Hypothalamus (tissue), 51 donors: ENCODE measurements around the gene ANKRD17.
"Not testable (repeated sequence)": the region's sequence is repeated elsewhere in the genome, so short reads cannot be mapped to it uniquely, and the experiment has no call there.

Experiments used
- DNase-seq, 51 donors: peaks; one replicate each; lab custom pipeline; 2025; lab: John Stamatoyannopoulos, UW

The ANKRD17 gene

DNA sequence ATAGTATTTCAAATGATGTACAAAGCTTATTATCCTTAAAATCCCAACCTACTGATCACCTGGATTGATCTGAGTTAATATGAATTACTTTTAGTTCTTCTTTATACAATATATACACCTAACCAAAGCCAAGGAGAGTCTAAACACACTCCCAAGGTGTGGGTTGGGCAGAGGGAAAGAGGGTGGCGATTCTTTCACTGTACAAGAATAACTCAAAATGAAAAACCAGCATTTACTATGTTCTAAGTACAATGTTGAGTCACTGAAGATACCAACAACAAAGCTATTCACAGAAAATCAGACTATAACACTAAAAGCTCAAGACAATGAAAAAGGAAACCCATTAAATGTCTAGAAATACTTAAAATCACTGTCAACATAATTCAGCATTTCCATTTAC lies 46.6 kb downstream of the ANKRD17 start:
- DNase-seq = no peak

GRCh38 chr4:73208376-73208775 lies 50.2 kb downstream of the ANKRD17 start:
- no peak for DNase-seq

DNA sequence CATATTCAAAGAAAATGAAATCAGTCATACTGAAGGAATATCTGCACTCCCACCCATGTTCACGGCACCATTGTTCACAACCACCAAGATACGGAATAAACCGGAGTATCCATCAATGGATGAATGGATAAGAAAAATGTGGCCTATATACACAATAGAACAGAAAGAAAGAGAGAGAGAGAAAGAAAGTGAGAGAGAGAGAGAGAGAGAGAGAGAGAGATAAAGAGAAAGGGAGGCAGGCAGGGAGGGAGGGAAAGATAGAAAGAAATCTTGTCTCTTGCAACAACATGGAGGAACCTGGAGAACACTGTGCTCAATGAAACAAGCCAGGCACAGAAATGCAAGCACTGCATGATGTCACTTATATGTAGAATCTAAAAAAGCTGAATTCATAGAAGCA lies 52.4 kb downstream of the ANKRD17 start:
- DNase-seq = no peak

- no peak for DNase-seq
Observed at GRCh38 chr4:73205482-73205881, 53.1 kb downstream of the ANKRD17 start.

GRCh38 chr4:73203976-73204375 lies 54.6 kb downstream of the ANKRD17 start:
- not testable (repeated sequence) for DNase-seq

DNA sequence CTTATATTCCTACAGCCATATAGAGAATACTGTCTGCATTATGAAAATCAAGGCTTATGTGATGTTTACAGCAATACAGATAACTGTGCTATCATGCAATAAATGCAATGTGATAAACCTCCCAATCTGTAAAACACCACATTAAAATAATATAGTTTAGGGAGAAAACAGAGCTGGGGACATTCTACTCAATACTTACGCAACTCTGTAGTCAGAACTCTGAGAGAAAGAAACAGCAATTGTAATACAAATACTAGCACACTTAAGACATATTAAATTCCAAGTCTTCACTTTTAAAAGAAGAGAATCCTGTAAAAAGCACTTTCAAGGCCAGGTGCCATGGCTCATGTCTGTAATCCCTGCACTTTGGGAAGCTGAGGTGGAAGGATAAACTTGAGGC lies 61.4 kb downstream of the ANKRD17 start:
- DNase-seq = no peak

GRCh38 chr4:73194064-73194463 lies 64.5 kb downstream of the ANKRD17 start:
- no peak for DNase-seq

DNA sequence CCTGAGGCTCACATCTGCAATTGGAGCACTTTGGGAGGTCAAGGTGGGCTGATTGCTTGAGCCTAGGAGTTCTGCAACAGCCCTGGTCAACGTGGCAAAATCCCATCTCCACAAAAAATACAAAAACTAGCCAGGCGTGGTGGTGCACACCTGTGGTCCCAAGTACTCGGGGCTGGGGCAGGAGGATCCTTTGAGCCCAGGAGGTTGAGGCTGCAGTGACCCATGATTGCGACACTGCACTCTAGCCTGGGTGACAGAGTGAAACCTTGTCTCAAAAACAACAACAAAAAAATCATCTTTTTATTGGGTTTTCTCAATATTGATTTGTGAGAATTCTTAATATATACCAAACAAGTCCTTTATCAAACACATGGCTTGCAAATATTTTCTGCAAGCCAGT lies 64.9 kb downstream of the ANKRD17 start:
- DNase-seq = no peak

DNA sequence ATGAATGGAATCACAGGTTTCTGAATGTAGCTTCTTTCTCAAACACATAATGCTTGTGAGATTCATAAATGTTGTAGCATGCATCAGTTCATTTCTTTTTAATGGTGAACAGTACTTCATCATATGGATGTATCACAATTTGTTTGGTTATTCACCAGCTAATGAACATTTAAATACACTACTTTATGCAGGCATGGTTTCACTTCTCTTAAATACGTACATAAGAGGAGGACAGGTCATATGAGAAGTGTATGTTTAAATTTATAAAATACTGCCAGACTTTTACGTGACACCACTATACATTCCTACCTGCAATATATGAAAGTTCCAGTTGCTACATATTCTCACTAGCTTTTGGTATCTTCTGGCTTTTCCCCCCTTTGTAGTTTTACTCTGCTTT lies 65.4 kb downstream of the ANKRD17 start:
- no peak for DNase-seq

GRCh38 chr4:73189274-73189810 lies 69.3 kb downstream of the ANKRD17 start:
- DNase-seq = no peak

- DNase-seq = no peak
Observed at GRCh38 chr4:73187325-73187724, 71.3 kb downstream of the ANKRD17 start.

GRCh38 chr4:73185903-73186302 lies 72.7 kb downstream of the ANKRD17 start:
- no peak for DNase-seq

- no peak for DNase-seq
Observed at GRCh38 chr4:73181231-73181630, 77.4 kb downstream of the ANKRD17 start.

DNA sequence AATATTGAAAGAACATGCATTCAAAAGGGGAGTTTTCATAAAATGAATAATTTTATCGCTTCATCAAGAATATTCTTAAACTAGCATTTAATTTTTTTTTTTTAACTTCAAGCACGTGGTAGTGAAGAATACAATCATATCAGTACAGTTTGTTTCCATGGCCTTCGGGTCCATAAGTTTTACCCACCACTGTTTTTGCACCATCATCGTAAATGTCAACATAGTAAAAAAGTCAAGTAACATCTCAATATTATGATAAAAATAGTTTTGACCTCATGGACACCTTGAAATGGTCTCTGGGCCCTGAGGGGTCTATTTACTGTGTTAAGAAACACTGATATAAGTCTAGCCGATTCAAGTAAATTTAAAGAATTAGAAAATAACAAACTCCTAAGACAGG lies 80.2 kb downstream of the ANKRD17 start:
- no peak for DNase-seq

- no peak for DNase-seq
Observed at GRCh38 chr4:73172161-73172560, 86.4 kb downstream of the ANKRD17 start.

DNA sequence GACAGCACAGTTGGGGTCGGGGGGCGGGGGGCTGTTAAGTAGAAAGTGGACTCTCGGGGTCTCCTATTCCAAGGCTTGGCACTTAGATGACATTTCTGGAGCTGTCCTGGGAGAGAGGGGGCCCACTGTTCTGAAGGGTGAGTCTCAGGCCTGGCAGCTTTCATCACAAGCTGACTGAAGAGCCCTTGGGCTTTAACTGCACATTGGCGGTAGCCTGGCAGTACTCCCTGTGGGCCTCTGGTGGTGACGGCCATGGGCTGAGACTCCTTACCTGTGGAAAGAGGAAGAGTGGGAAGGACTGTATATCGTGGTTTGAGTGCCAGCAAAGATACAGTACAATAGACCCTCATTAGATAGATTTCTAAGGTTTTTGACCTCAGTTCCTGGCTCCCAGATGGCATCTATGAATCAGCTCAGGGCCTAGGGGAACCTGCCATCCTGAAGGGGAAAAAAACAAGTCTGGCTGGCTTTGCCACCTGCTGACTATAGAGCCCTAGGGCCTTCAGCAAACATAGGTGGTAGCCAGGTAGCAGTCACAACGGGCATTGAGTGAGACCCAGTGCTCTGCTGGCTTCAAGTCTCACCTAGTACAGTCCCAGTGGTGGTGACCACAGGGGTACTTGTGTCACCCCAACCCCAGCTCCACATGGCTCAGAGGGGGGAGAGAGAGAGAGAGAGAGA lies 87.9 kb downstream of the ANKRD17 start:
- DNase-seq = no peak

DNA sequence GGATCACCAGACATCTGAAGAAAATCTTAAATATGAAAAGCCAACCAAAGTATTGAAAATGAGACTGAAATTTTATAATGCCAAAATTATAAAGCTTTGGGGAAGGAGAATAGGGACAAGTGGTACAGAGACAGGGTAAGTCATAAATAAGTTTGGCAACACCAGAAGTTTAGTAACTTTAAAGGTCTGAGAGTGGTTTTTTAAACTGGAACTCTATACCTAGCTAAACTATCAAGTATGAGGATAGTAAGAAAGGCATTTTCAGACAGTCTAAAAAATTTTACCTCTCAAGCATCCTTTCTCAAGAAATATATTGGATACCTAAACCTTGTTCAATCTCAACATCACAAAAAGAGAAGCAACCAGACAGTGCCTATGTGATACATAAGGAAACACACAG lies 92.4 kb downstream of the ANKRD17 start:
- no peak for DNase-seq

- no peak for DNase-seq
Observed at GRCh38 chr4:73161527-73162185, 96.9 kb downstream of the ANKRD17 start.

DNA sequence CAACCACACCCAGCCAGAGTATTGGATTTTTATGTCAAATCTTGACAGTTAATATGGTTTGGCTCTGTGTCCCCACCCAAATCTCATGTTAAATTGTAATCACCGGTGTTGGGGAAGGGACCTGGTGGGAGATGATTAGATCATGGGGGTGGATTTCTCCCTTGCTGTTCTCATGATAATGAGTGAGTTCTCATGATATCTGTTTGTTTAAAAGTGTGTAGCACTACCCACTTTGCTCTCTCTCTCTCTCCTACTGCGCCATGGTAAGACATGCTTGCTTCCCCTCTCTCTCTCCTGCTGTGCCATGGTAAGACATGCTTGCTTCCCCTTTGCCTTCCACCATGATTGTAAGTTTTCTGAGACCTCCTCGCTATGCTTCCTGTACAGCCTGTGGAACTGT lies 102.2 kb downstream of the ANKRD17 start:
- no peak for DNase-seq

GRCh38 chr4:73152893-73153292 lies 105.7 kb downstream of the ANKRD17 start:
- DNase-seq = no peak

DNA sequence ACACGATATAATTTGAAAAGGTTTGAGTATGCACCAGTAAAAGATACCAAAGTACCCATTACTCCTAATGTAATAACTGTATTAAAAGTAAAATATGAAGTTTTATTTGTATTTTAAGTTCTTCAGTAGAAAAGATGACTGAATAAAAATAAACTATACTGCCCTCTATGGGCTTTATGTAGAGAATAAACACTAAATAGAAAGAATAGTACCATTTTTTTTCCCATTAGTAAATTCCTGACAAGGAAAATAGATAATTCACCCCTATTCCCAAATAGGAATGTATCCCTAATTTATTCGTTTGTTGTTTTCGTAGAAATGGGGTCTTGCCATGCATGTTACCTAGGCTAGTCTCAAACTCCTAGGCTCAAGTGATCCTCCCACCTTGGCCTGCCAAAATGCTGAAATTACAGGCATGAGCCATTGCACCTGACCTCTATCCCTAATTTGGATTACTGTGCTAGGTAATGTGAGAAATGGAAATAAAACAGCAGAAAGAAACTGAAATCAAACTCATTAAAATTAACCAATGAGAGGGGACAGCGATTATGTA lies 115.5 kb downstream of the ANKRD17 start:
- no peak for DNase-seq

DNA sequence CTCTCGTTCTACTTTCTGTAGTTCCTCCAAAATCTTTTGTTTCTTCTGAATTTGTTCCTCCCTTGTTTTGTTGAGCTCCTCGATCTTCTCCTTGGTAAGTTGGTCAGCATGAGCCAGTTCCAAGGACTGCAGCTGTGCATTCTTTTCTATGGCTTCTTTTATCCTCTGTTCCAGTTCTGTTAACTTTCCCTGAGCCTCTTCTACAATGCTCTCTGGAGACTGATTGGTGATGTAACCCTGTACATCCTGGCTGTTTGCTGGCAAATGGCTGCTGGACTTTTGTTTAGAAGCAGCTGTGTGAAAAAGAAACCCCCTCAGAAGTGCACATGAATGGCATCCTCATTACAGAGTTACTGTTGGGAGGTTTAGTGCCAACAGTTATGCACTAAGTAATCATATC lies 118.6 kb downstream of the ANKRD17 start:
- peak in 6 of 51 donors; percentile 2 to 44 (median 12) for DNase-seq
